ENCODE measurements around the gene METAP2.

The METAP2 gene

DNA sequence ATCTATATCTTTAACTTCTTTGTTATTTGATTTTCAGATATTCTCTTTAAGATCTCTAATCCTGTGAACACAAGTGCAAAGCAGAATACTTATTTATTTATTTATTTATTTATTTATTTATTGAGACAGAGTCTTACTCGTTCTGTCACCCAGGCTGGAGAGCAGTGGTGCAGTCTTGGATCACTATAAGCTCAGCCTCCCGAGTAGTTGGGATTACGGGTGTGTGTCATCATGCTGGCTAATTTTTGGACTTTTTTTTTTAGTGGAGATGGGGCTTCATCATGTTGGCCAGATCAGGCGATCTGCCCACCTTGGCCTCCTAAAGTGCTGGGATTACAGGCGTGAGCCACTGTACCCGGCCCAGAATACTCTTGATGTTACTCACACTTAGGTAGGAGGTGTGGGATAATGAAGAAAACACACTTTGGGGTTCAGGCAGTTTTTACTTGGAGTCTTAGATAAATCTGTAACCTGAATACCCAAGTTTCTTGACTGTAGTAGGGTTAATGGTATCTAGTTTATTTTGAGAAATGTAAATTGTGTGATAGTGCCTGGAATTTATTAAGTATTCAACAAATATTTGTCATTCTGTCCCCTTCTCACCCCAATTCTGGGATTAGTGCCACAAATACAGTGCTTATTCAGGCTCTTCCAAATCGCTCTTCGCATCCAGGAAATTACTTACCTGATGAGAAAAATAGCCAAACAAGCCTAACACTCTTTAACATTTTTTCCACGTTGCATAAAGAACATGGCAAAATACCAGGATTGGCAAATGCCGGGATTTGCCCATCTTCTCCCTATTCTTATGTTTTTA is 33.0 kb downstream of the METAP2 start:
- DNase-seq (ENCODE audit: insufficient read length, low spot score) (no peak), FAIRE-seq (no peak)
- TF ChIP-seq POU2F2 (IDR thresholded peaks at IDR 0.05; ENCODE audit: low read depth, low read length) (no peak), POLR2A (IDR thresholded peaks at IDR 0.05; ENCODE audit: low read depth, low read length) (no peak), SPI1 (IDR thresholded peaks at IDR 0.05; ENCODE audit: low read depth, low read length) (no peak)

DNA sequence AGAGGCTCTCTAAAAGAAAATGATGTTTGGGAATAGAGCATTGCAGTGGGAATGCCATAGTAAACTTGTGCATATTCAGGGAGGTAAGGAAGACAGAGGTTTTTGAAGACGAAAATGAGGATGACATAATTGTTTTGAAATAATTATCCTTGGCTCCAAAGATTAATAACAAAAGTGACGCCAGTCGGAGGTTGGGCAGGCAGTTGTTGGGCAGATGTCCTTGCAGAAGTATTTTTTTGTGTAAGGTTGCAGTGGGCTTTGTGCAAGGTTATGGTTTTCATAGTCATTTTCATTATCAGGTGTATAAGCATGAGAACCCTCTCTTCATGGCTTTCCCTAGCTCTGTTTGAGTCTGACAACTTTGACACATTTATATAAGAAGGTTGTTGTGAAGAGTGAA is 35.3 kb downstream of the METAP2 start:
- DNase-seq (ENCODE audit: insufficient read length, low spot score) = no peak
- FAIRE-seq = no peak
- TF ChIP-seq PAX5 (IDR thresholded peaks at IDR 0.05; ENCODE audit: insufficient read depth, low read length, severe bottlenecking) (no peak), SPI1 (IDR thresholded peaks at IDR 0.05; ENCODE audit: low read depth, low read length) (no peak), POU2F2 (IDR thresholded peaks at IDR 0.05; ENCODE audit: low read depth, low read length) (no peak), POLR2A (IDR thresholded peaks at IDR 0.05; ENCODE audit: low read depth, low read length) (no peak), POLR2AphosphoS5 (IDR thresholded peaks at IDR 0.05; ENCODE audit: low read depth, low read length) (no peak), TAF1 (IDR thresholded peaks at IDR 0.05; ENCODE audit: low read depth, low read length) (no peak)

DNA sequence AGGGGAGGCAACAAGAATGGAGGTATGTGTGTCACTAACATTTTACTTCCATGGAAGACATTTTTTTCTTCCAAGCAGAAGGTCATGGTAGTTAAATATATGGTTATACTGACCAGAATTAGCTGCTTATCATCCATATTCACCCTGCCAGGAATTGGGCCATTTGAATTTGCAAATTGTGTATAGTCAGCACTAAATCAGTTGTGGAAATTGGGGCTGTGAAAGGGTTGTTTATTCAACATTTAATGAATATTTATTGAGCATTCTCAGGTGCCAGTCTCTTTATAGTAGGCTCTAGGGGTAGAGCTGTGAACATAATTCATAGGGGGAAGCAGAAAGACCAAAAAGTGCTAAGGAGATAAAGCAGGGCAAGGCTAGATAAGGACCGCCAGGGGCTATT is 38.0 kb downstream of the METAP2 start:
- FAIRE-seq (no peak), DNase-seq (ENCODE audit: insufficient read length, low spot score) (no peak)
- TF ChIP-seq POLR2AphosphoS5 (IDR thresholded peaks at IDR 0.05; ENCODE audit: low read depth, low read length) = no peak

DNA sequence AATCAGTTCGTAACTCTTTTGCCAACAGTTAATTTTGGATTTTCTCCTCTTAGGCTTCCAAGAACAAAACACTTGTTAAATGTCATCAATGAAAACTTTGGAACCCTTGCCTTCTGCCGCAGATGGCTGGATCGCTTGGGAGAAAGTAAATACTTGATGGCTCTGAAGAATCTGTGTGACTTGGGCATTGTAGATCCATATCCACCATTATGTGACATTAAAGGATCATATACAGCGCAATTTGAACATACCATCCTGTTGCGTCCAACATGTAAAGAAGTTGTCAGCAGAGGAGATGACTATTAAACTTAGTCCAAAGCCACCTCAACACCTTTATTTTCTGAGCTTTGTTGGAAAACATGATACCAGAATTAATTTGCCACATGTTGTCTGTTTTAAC is 39.6 kb downstream of the METAP2 start:
- peak; percentile 66 for FAIRE-seq
- no peak for DNase-seq (ENCODE audit: insufficient read length, low spot score)
- TF ChIP-seq POLR2AphosphoS5 (IDR thresholded peaks at IDR 0.05; ENCODE audit: low read depth, low read length) = no peak
- TF ChIP-seq PAX5 (IDR thresholded peaks at IDR 0.05; ENCODE audit: insufficient read depth, low read length, severe bottlenecking) = no peak
- no peak for TF ChIP-seq POLR2A (IDR thresholded peaks at IDR 0.05; ENCODE audit: low read depth, low read length)
- TF ChIP-seq SPI1 (IDR thresholded peaks at IDR 0.05; ENCODE audit: low read depth, low read length) = no peak

DNA sequence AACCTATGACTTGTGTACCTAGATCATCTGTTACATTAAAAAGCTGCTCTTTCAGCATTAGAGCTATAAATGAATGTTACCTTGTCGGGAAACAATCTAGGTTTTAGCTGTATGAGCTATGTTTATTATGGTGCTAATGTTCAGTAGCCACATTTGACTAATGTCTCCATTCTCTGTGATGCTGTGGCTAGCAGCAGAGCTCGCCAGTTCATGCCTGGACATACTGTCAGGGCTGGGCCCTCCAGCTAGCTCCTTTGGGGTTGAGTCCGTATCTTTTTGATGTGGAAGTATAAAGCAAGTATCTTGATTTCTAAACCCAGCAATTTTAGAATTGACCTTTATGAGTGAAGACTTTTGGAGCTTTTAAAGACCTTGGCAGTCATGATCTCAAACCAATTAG is 41.2 kb downstream of the METAP2 start:
- peak; percentile 5 for FAIRE-seq
- no peak for DNase-seq (ENCODE audit: insufficient read length, low spot score)
- TF ChIP-seq TAF1 (IDR thresholded peaks at IDR 0.05; ENCODE audit: low read depth, low read length) (no peak), POLR2AphosphoS5 (IDR thresholded peaks at IDR 0.05; ENCODE audit: low read depth, low read length) (no peak), SPI1 (IDR thresholded peaks at IDR 0.05; ENCODE audit: low read depth, low read length) (no peak), POU2F2 (IDR thresholded peaks at IDR 0.05; ENCODE audit: low read depth, low read length) (no peak), POLR2A (IDR thresholded peaks at IDR 0.05; ENCODE audit: low read depth, low read length) (no peak), PAX5 (IDR thresholded peaks at IDR 0.05; ENCODE audit: insufficient read depth, low read length, severe bottlenecking) (no peak)

DNA sequence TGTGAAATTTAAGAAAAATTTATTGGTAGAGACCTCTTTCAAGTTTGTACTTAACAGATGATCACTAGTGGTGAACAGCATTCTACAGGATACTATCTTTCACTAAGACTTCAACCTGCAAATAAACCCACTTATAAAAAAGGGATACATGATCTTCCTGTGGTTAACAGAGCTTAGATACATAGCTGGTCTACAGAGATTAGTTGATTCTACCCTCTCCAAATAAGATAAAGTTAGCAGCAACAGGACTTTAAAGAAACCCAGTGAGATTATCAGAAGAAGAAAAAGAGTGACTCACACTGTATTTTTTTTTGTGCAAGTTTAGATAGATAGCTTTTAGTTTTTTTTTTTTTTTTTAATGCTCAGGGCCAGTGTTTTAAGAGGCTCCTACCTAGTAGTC is 42.8 kb downstream of the METAP2 start:
- DNase-seq (ENCODE audit: insufficient read length, low spot score) (no peak), FAIRE-seq (no peak)
- no peak for TF ChIP-seq POLR2A (IDR thresholded peaks at IDR 0.05; ENCODE audit: low read depth, low read length)
- TF ChIP-seq POLR2AphosphoS5 (IDR thresholded peaks at IDR 0.05; ENCODE audit: low read depth, low read length) = no peak
- TF ChIP-seq TAF1 (IDR thresholded peaks at IDR 0.05; ENCODE audit: low read depth, low read length) = no peak
- no peak for TF ChIP-seq SPI1 (IDR thresholded peaks at IDR 0.05; ENCODE audit: low read depth, low read length)
- no peak for TF ChIP-seq POU2F2 (IDR thresholded peaks at IDR 0.05; ENCODE audit: low read depth, low read length)
- TF ChIP-seq PAX5 (IDR thresholded peaks at IDR 0.05; ENCODE audit: insufficient read depth, low read length, severe bottlenecking) = no peak

DNA sequence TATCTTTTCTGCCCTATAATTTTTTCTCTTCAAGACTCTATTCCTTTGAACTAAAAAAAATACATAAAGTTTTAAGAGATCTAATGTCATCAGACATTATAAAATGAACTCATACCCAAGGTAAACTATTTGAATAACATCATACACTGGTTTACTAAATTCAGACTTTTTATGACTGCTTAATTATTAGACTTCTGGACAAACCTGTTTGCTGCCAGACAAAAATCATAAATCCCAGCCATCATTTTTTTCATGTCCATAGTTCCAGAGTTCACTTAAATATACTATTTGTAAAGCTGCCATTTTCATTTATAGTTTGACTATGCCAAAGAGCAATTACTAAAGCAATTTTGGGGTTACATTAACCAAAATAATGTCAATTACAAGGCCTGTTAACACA is 43.3 kb downstream of the METAP2 start:
- no peak for FAIRE-seq
- no peak for DNase-seq (ENCODE audit: insufficient read length, low spot score)
- no peak for TF ChIP-seq POLR2A (IDR thresholded peaks at IDR 0.05; ENCODE audit: low read depth, low read length)
- no peak for TF ChIP-seq TAF1 (IDR thresholded peaks at IDR 0.05; ENCODE audit: low read depth, low read length)
- TF ChIP-seq POLR2AphosphoS5 (IDR thresholded peaks at IDR 0.05; ENCODE audit: low read depth, low read length) = no peak
- no peak for TF ChIP-seq SPI1 (IDR thresholded peaks at IDR 0.05; ENCODE audit: low read depth, low read length)
- TF ChIP-seq PAX5 (IDR thresholded peaks at IDR 0.05; ENCODE audit: insufficient read depth, low read length, severe bottlenecking) = no peak
- TF ChIP-seq POU2F2 (IDR thresholded peaks at IDR 0.05; ENCODE audit: low read depth, low read length) = no peak

DNA sequence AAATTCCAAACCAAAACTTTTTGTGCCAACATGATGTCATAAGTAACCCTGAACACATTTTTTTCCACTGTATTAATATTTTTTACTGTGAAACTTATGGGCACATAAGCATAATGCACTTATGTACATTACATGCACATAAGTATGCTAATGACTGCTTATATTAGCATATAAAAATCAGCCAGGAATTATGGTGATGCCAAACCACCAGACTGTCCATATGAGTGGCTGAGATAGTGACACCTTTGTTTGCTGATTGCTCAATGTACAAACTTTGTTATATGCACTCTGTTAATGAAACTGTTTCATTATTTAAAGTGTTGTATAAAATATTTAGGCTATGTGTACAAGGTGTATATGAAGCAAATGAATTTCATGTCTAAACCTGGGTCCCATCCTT is 45.0 kb downstream of the METAP2 start:
- DNase-seq (ENCODE audit: insufficient read length, low spot score) (no peak), FAIRE-seq (no peak)
- TF ChIP-seq PAX5 (IDR thresholded peaks at IDR 0.05; ENCODE audit: insufficient read depth, low read length, severe bottlenecking) (no peak), SPI1 (IDR thresholded peaks at IDR 0.05; ENCODE audit: low read depth, low read length) (no peak), POLR2AphosphoS5 (IDR thresholded peaks at IDR 0.05; ENCODE audit: low read depth, low read length) (no peak), POLR2A (IDR thresholded peaks at IDR 0.05; ENCODE audit: low read depth, low read length) (no peak), TAF1 (IDR thresholded peaks at IDR 0.05; ENCODE audit: low read depth, low read length) (no peak), POU2F2 (IDR thresholded peaks at IDR 0.05; ENCODE audit: low read depth, low read length) (no peak)

DNA sequence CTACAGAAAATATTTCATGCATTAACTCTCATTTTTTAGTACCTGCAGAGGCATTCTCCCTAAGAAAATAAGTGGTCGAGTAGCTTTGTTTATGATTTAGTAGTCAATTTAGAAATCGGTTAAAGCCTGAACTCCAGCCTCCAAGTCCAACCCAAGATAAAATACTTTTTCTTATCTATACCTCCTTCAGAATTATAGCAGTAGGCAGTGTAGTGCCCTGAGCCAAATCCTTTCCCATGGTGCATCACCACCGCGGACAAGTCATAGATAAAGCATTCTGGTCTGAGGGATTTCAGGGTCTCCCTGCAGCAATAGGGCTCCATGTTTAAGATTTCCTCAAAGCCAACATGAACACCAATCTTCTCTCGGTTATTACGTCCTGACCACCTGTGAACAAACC is 46.9 kb downstream of the METAP2 start:
- FAIRE-seq = no peak
- TF ChIP-seq POLR2AphosphoS5 (IDR thresholded peaks at IDR 0.05; ENCODE audit: low read depth, low read length) (no peak), PAX5 (IDR thresholded peaks at IDR 0.05; ENCODE audit: insufficient read depth, low read length, severe bottlenecking) (no peak), SPI1 (IDR thresholded peaks at IDR 0.05; ENCODE audit: low read depth, low read length) (no peak), POU2F2 (IDR thresholded peaks at IDR 0.05; ENCODE audit: low read depth, low read length) (no peak), TAF1 (IDR thresholded peaks at IDR 0.05; ENCODE audit: low read depth, low read length) (no peak), POLR2A (IDR thresholded peaks at IDR 0.05; ENCODE audit: low read depth, low read length) (no peak)
- no peak for DNase-seq (ENCODE audit: insufficient read length, low spot score)

DNA sequence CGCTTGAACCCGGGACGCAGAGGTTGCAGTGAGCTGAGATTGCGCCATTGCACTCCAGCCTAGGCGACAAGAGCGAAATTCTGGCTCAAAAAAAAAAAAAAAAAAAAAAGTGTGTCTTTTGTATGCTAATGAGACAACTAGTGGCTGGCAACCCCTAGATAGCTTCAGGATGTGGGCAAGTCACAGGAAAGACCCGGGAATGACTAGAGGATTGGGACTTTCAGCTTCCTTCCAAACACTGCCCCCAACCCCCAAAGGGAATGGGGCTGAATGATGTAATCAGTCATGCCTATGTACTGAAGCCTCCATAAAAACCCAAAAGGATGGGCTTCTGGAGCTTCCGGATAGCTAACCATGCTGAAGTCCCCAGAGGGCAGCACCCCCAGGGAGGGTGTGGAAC is 48.7 kb downstream of the METAP2 start:
- TF ChIP-seq PAX5 (IDR thresholded peaks at IDR 0.05; ENCODE audit: insufficient read depth, low read length, severe bottlenecking) = no peak
- TF ChIP-seq POU2F2 (IDR thresholded peaks at IDR 0.05; ENCODE audit: low read depth, low read length) = no peak
- no peak for TF ChIP-seq TAF1 (IDR thresholded peaks at IDR 0.05; ENCODE audit: low read depth, low read length)
- no peak for TF ChIP-seq POLR2AphosphoS5 (IDR thresholded peaks at IDR 0.05; ENCODE audit: low read depth, low read length)
- DNase-seq (ENCODE audit: insufficient read length, low spot score) (no peak), FAIRE-seq (no peak)

All from GM12891 (cell line).